Mesodermal cell (in vitro differentiated cells): ENCODE measurements around the gene CLCF1.

Source experiments
- H3K27ac ChIP-seq: 2 replicates; pipeline ENCODE4 v1.7.0; 2013; ENCODE audit warnings: mild to moderate bottlenecking, low read depth, low read length, moderate library complexity; ENCODE audit not compliant: severe bottlenecking
- H3K36me3 ChIP-seq: 2 replicates; pipeline ENCODE4 v1.7.1; 2013; ENCODE audit warnings: mild to moderate bottlenecking, low read length, moderate library complexity; ENCODE audit not compliant: control insufficient read depth, insufficient read depth
- H3K4me1 ChIP-seq: one replicate; pipeline ENCODE4 v1.7.1; 2013; ENCODE audit warnings: mild to moderate bottlenecking, low read length; ENCODE audit not compliant: insufficient read depth, control insufficient read depth, poor library complexity, severe bottlenecking
- H3K4me3 ChIP-seq: 2 replicates; pipeline ENCODE4 v1.7.0; 2013; ENCODE audit warnings: low read length, control low read depth, mild to moderate bottlenecking; ENCODE audit not compliant: insufficient read depth, poor library complexity, severe bottlenecking; ENCODE audit errors: extremely low read depth
- H3K9me3 ChIP-seq: 2 replicates; pipeline ENCODE4 v1.7.1; 2013; ENCODE audit warnings: mild to moderate bottlenecking, low read length, moderate library complexity; ENCODE audit not compliant: control insufficient read depth
- WGBS, 2 experiments: methylation state at CpG; one replicate each; pipeline ENCODE4 v1.1.5; 2013; ENCODE audit warnings: missing lambda C conversion rate in 2 of 2; ENCODE audit not compliant: insufficient coverage in 2 of 2; 5-methylcytosine and 5-hydroxymethylcytosine counted together

The CLCF1 gene

GRCh38 chr11:67371911-67372320, 1.5 kb downstream of the CLCF1 start:
- H3K27ac ChIP-seq = no peak overlapping the region
- H3K9me3 ChIP-seq = no peaks in the 10 kb centered on the region
- 15 to 50% methylated on average over 3 to 5 of the region's 16 CpGs for WGBS, 2 experiments
- H3K36me3 ChIP-seq = no peaks in the 10 kb centered on the region
- H3K4me1 ChIP-seq = peaks cover 47% of the 10 kb centered on the region
- H3K4me3 ChIP-seq = peak overlapping the region; percentile 79

- no peak overlapping the region for H3K27ac ChIP-seq
- peaks cover 47% of the 10 kb centered on the region for H3K4me1 ChIP-seq
- H3K36me3 ChIP-seq = no peaks in the 10 kb centered on the region
- 56 to 77% methylated on average over 6 to 8 of the region's 8 CpGs for whole genome bisulfite sequencing, 2 experiments
- no peaks in the 10 kb centered on the region for H3K9me3 ChIP-seq
- peak overlapping the region; percentile 79 for H3K4me3 ChIP-seq
Measured at GRCh38 chr11:67371189-67371910, 2.0 kb downstream of the CLCF1 start.

GRCh38 chr11:67370351-67371076, 2.9 kb downstream of the CLCF1 start:
- Histone ChIP-seq H3K4me1 (peaks cover 38% of the 10 kb centered on the region), H3K27ac (peak overlapping the region; percentile 81)
- WGBS, 2 experiments = 67 to 69% methylated on average over 10 to 12 of the region's 14 CpGs

GRCh38 chr11:67369801-67370284, 3.6 kb downstream of the CLCF1 start:
- peaks cover 37% of the 10 kb centered on the region for H3K4me1 ChIP-seq

More at GRCh38 chr11:67370351-67371076, 2.9 kb downstream of the CLCF1 start:
- Histone ChIP-seq H3K36me3 (no peaks in the 10 kb centered on the region), H3K9me3 (no peaks in the 10 kb centered on the region), H3K4me3 (no peak overlapping the region)

GRCh38 chr11:67369275-67369674, 4.1 kb downstream of the CLCF1 start:
- no peaks in the 10 kb centered on the region for H3K9me3 ChIP-seq
- H3K4me1 ChIP-seq = peaks cover 31% of the 10 kb centered on the region
- H3K36me3 ChIP-seq = peaks cover 12% of the 10 kb centered on the region
- no peak overlapping the region for H3K4me3 ChIP-seq
- H3K27ac ChIP-seq = peak overlapping the region; percentile 81
- 96 to 99% methylated on average over 7 to 8 of the region's 8 CpGs for WGBS, 2 experiments

More at GRCh38 chr11:67369801-67370284, 3.6 kb downstream of the CLCF1 start:
- Histone ChIP-seq H3K4me3 (no peak overlapping the region), H3K27ac (peak overlapping the region; percentile 81), H3K36me3 (peaks cover 6% of the 10 kb centered on the region), H3K9me3 (no peaks in the 10 kb centered on the region)
- 68 to 79% methylated on average over 12 of the region's 12 CpGs for WGBS, 2 experiments

- no peak overlapping the region for H3K4me3 ChIP-seq
- peaks cover 31% of the 10 kb centered on the region for H3K4me1 ChIP-seq
- no peaks in the 10 kb centered on the region for H3K9me3 ChIP-seq
- 100% methylated on average over 1 of the region's 3 CpGs for WGBS, 2 experiments
- H3K27ac ChIP-seq = no peak overlapping the region
- peaks cover 13% of the 10 kb centered on the region for H3K36me3 ChIP-seq
Measured at GRCh38 chr11:67368621-67369020, 4.8 kb downstream of the CLCF1 start.

- Histone ChIP-seq H3K9me3 (no peaks in the 10 kb centered on the region), H3K27ac (no peak overlapping the region), H3K4me1 (peaks cover 29% of the 10 kb centered on the region), H3K4me3 (no peak overlapping the region), H3K36me3 (peaks cover 13% of the 10 kb centered on the region)
- WGBS, 2 experiments = 87 to 92% methylated on average over 6 to 7 of the region's 7 CpGs
Measured at GRCh38 chr11:67367761-67368227, 5.6 kb downstream of the CLCF1 start.

- H3K4me3 ChIP-seq = no peak overlapping the region
- H3K9me3 ChIP-seq = no peaks in the 10 kb centered on the region
- H3K27ac ChIP-seq = no peak overlapping the region
- WGBS, 2 experiments = 92 to 94% methylated on average over 21 to 24 of the region's 25 CpGs
- peaks cover 29% of the 10 kb centered on the region for H3K4me1 ChIP-seq
- H3K36me3 ChIP-seq = peaks cover 13% of the 10 kb centered on the region
Measured at GRCh38 chr11:67366961-67367760, 6.2 kb downstream of the CLCF1 start.

- peaks cover 13% of the 10 kb centered on the region for H3K36me3 ChIP-seq
- no peaks in the 10 kb centered on the region for H3K9me3 ChIP-seq
- 96 to 100% methylated on average over 2 to 4 of the region's 8 CpGs for WGBS, 2 experiments
- H3K4me1 ChIP-seq = peaks cover 23% of the 10 kb centered on the region
- H3K4me3 ChIP-seq = no peak overlapping the region
- no peak overlapping the region for H3K27ac ChIP-seq
Measured at GRCh38 chr11:67366546-67366945, 6.9 kb downstream of the CLCF1 start.

- 77 to 78% methylated on average over 13 to 14 of the region's 14 CpGs for WGBS, 2 experiments
- H3K36me3 ChIP-seq = peaks cover 13% of the 10 kb centered on the region
- H3K9me3 ChIP-seq = no peaks in the 10 kb centered on the region
- no peak overlapping the region for H3K27ac ChIP-seq
- no peak overlapping the region for H3K4me3 ChIP-seq
- H3K4me1 ChIP-seq = peaks cover 16% of the 10 kb centered on the region
Measured at GRCh38 chr11:67365736-67366444, 7.5 kb downstream of the CLCF1 start.
